Measurements from ENCODE around the gene GPN1. TPM values are rescaled to one million over a fixed set of nuclear protein-coding genes. Genes with fewer than 3 reads are reported as not detected.

The GPN1 gene
- total and polyA plus RNA-seq, 12 donors, result 10.6 to 44.6 (median 24.8) TPM

DNA sequence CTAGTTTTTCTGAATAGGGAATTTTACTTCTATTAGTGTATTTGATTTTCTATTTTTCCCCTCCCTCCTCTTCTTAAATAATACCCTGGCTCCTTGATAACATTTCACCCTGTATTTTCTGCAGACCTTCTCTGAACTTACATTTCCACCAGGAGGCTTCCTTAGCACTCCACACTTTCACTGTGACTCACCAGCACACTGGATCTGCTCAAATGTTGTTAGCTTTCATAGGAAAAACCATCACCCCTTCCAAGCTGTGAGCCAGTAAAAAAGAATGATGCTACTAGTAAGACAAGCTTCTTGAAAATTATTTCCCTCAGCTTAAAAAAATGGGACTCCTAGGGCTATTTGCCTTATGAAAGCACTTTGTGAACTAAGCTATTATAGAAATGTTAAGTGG lies 18.4 kb downstream of the GPN1 start:
- H3K27me3 ChIP-seq, result no peaks in the 10 kb centered on the region
- no peaks in the 10 kb centered on the region for H3K9me3 ChIP-seq (replicated peaks in 1 of 3)
- no peaks in the 10 kb centered on the region for H3K4me1 ChIP-seq (replicated peaks in 1 of 2)
- no peak for TF ChIP-seq POLR2A (IDR thresholded peaks at IDR 0.05)
- TF ChIP-seq, protein P1, sequence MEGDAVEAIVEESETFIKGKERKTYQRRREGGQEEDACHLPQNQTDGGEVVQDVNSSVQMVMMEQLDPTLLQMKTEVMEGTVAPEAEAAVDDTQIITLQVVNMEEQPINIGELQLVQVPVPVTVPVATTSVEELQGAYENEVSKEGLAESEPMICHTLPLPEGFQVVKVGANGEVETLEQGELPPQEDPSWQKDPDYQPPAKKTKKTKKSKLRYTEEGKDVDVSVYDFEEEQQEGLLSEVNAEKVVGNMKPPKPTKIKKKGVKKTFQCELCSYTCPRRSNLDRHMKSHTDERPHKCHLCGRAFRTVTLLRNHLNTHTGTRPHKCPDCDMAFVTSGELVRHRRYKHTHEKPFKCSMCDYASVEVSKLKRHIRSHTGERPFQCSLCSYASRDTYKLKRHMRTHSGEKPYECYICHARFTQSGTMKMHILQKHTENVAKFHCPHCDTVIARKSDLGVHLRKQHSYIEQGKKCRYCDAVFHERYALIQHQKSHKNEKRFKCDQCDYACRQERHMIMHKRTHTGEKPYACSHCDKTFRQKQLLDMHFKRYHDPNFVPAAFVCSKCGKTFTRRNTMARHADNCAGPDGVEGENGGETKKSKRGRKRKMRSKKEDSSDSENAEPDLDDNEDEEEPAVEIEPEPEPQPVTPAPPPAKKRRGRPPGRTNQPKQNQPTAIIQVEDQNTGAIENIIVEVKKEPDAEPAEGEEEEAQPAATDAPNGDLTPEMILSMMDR (IDR thresholded peaks at IDR 0.05), result no peak
- peaks cover 0 to 75% of the 10 kb centered on the region in 2 donors for H3K36me3 ChIP-seq (replicated peaks in 1 of 2)
- intact Hi-C loops (cut with DNase I), result no loop called here
- no peak for DNase-seq
- H3K4me3 ChIP-seq, result no peak overlapping the region
- H3K27ac ChIP-seq, result no peak overlapping the region

DNA sequence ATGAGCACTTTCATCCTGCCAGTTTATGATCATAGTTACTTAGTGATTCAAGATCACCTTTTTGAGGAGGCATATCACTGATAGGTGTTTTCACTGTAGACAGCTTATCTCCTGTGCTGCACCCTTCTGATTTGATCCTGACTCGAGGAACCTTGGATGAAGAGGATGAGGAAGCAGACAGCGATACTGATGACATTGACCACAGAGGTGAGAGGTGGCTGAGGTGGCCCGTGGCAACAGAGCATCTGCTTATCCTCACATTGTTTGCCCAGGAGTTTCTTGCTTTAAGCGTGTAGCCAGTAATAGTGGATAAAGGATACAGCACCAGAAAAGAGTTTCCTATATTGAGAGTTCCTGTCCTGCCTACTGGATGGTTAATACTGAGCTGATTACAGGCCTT lies 18.9 kb downstream of the GPN1 start:
- Histone ChIP-seq H3K27ac (no peak overlapping the region), H3K4me3 (no peak overlapping the region), H3K36me3 (replicated peaks in 1 of 2) (peaks cover 0 to 77% of the 10 kb centered on the region in 2 donors), H3K27me3 (no peaks in the 10 kb centered on the region), H3K9me3 (replicated peaks in 1 of 3) (no peaks in the 10 kb centered on the region), H3K4me1 (replicated peaks in 1 of 2) (no peaks in the 10 kb centered on the region)
- intact Hi-C loops (cut with DNase I), result no loop called here
- DNase-seq, result no peak
- TF ChIP-seq POLR2A (IDR thresholded peaks at IDR 0.05), result no peak
- TF ChIP-seq, protein P1 (IDR thresholded peaks at IDR 0.05), result no peak
- 84 to 92% (median 89%) methylated on average over 4 of the region's 4 CpGs for WGBS, 4 donors

DNA sequence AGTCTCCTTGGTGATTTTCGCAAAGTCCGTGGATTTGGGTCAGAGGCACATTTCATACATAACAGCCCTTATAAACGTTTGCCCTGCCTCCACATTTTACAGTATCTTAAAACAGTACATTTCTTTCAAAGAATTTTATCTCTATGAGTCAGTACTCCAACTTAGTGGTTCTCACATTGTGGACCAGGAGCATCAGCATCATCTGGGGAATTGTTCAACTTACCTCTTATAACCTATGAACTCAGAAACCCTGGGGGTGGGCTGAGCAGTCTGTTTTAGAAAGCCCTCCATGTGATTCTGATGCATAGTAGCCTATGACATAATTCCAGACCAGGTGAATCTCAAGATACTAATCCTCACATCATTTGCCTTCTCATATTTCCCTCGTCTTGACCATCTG lies 22.2 kb downstream of the GPN1 start:
- Histone ChIP-seq H3K4me1 (replicated peaks in 1 of 2) (no peaks in the 10 kb centered on the region), H3K4me3 (no peak overlapping the region), H3K9me3 (replicated peaks in 1 of 3) (no peaks in the 10 kb centered on the region), H3K27ac (no peak overlapping the region), H3K36me3 (replicated peaks in 1 of 2) (peaks cover 0 to 95% of the 10 kb centered on the region in 2 donors), H3K27me3 (no peaks in the 10 kb centered on the region)
- TF ChIP-seq, protein P1 (IDR thresholded peaks at IDR 0.05), result no peak
- no peak for TF ChIP-seq POLR2A (IDR thresholded peaks at IDR 0.05)
- no peak for DNase-seq
- 73 to 83% (median 78%) methylated on average over 4 of the region's 4 CpGs for WGBS, 4 donors
- intact Hi-C loops (cut with DNase I), result no loop called here

DNA sequence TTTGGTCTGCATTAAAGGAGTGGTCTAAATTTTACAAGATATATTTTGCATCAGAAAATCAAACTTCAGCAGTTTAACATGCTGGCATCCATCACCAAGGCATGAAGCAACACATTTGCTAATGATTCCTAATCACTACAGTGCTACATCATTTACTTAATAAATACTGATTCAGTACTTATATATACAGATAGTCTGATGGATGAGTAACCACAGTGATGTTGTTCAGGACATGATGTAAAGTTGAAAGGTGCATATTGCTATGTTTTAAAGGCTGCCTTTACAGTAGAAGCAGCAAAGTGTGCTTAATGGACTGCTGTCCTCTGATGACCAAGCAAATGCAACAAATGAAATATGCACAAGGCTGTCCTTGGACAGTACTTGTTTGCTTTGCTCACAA lies 23.5 kb downstream of the GPN1 start:
- no peaks in the 10 kb centered on the region for H3K4me1 ChIP-seq (replicated peaks in 1 of 2)
- peaks cover 0 to 99% of the 10 kb centered on the region in 2 donors for H3K36me3 ChIP-seq (replicated peaks in 1 of 2)
- no peak overlapping the region for H3K27ac ChIP-seq
- intact Hi-C loops (cut with DNase I), result no loop called here
- no peak for DNase-seq
- TF ChIP-seq, protein P1 (IDR thresholded peaks at IDR 0.05), result no peak
- no peak overlapping the region for H3K4me3 ChIP-seq
- no peaks in the 10 kb centered on the region for H3K27me3 ChIP-seq
- H3K9me3 ChIP-seq (replicated peaks in 1 of 3), result no peaks in the 10 kb centered on the region
